ENCODE results near the gene KIF26B.

DNA sequence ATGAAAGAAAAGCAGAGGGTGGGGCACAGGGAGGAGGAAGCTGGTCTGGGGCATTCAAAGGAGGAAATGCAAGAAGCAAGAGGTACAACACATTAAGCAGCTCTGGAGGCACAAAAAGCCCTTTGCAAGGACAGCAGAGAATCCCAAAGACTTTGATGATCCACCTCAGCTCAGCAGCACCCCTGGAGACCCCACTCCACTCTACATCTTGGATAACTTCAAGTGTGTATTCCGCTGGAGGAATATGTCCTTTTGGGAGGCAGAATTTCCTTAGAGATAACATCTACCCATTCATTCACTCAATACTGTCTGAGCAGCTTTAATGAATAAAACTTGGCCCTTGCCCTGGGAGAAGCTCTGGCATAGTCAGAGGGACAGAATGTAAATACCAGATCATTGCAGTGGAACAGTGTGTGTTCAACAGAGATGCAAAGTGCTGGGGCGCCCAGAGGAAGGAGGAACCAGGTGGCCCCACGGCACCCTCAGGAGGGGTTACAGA is 599.7 kb downstream of the KIF26B start:
- TF ChIP-seq EZH2 (IDR thresholded peaks at IDR 0.05; ENCODE audit: insufficient read depth, poor library complexity, severe bottlenecking) (no peak), EZH2phosphoT487 (IDR thresholded peaks at IDR 0.05; ENCODE audit: insufficient read depth, low read depth) (no peak)

All from GM23248 (cell line).